HFFc6 (cell line): ENCODE results near the gene DHH. TPM values are rescaled to one million over a fixed set of nuclear protein-coding genes. Genes with fewer than 3 reads are reported as not detected.
A peak's percentile ranks its signal among the peaks of the same experiment; 100 is the strongest.

Source experiments
- DNase-seq: peaks from one replicate; pipeline ENCODE4 v3.0.0-alpha.2; 2018
- H3K27ac Mint-ChIP-seq: 2 replicates; pipeline ENCODE4 v1.8.0; 2020; ENCODE audit warnings: mild to moderate bottlenecking, mixed read lengths
- H3K27me3 Mint-ChIP-seq: 2 replicates; pipeline ENCODE4 v1.8.0; 2021; ENCODE audit warnings: mild to moderate bottlenecking, moderate library complexity, mixed read lengths; ENCODE audit not compliant: insufficient read depth
- H3K36me3 Mint-ChIP-seq: 2 replicates; pipeline ENCODE4 v1.8.0; 2021; ENCODE audit warnings: low read depth, mixed read lengths
- H3K4me1 Mint-ChIP-seq: 2 replicates; pipeline ENCODE4 v1.8.0; 2020; ENCODE audit warnings: low read depth, mixed read lengths
- H3K4me3 Mint-ChIP-seq: 2 replicates; pipeline ENCODE4 v1.8.0; 2020; ENCODE audit warnings: mild to moderate bottlenecking, moderate library complexity, mixed read lengths
- H3K9me3 Mint-ChIP-seq: 2 replicates; pipeline ENCODE4 v1.8.0; 2020; ENCODE audit warnings: mild to moderate bottlenecking, mixed read lengths
- CTCF ChIP-seq: fragments of 200-600 bp; sonication (generic); IDR thresholded peaks from 2 replicates; pipeline ENCODE4 v1.5.0; 2021; ENCODE audit warnings: antibody characterized with exemption, mild to moderate bottlenecking
- total RNA-seq, 6 experiments: library from RNA; stranded (reverse); fragmentation: NEBNext Ultra II Directional; extraction: Animal tissue kit (Norgen Biotek cat#: 25700); gene quantifications; 2 replicates in 1 of 6; 3 replicates in 5 of 6; pipeline ENCODE4 v1.2.3, GENCODE V29; 2021

Gene DHH
- total RNA-seq, 6 experiments from 2014 or later: 0.07 TPM; not detected in 5

GRCh38 chr12:49043856-49044258, 50.7 kb downstream of the DHH start:
- H3K9me3 Mint-ChIP-seq: no peaks in the 10 kb centered on the region
- peaks cover 34% of the 10 kb centered on the region for H3K36me3 Mint-ChIP-seq
- DNase-seq: peak; percentile 23
- TF ChIP-seq CTCF: peak; percentile 83
- no peak overlapping the region for H3K4me3 Mint-ChIP-seq
- H3K27ac Mint-ChIP-seq: no peak overlapping the region
- H3K27me3 Mint-ChIP-seq: peaks cover 2% of the 10 kb centered on the region
- peaks cover under 1% of the 10 kb centered on the region; the same call in 1 of the 2 replicates for H3K4me1 Mint-ChIP-seq

- no peak overlapping the region for H3K4me3 Mint-ChIP-seq
- H3K27ac Mint-ChIP-seq: no peak overlapping the region
- peaks cover 2% of the 10 kb centered on the region for H3K27me3 Mint-ChIP-seq
- DNase-seq: no peak
- no peaks in the 10 kb centered on the region for H3K4me1 Mint-ChIP-seq
- H3K36me3 Mint-ChIP-seq: peaks cover 31% of the 10 kb centered on the region
- H3K9me3 Mint-ChIP-seq: no peaks in the 10 kb centered on the region
- no peak for TF ChIP-seq CTCF
Observed at GRCh38 chr12:49043241-49043640, 51.4 kb downstream of the DHH start.

- no peaks in the 10 kb centered on the region for H3K9me3 Mint-ChIP-seq
- peaks cover 4% of the 10 kb centered on the region for H3K27me3 Mint-ChIP-seq
- no peak for DNase-seq
- H3K36me3 Mint-ChIP-seq: peaks cover 23% of the 10 kb centered on the region
- no peak overlapping the region for H3K27ac Mint-ChIP-seq
- no peak for TF ChIP-seq CTCF
- no peaks in the 10 kb centered on the region for H3K4me1 Mint-ChIP-seq
- no peak overlapping the region for H3K4me3 Mint-ChIP-seq
Observed at GRCh38 chr12:49041881-49042484, 52.6 kb downstream of the DHH start.

GRCh38 chr12:49041036-49041880, 53.3 kb downstream of the DHH start:
- Mint-ChIP-seq H3K4me3 (no peak overlapping the region), H3K36me3 (peaks cover 27% of the 10 kb centered on the region), H3K27ac (no peak overlapping the region), H3K4me1 (no peaks in the 10 kb centered on the region), H3K27me3 (peaks cover 4% of the 10 kb centered on the region), H3K9me3 (no peaks in the 10 kb centered on the region)
- no peak for DNase-seq
- no peak for TF ChIP-seq CTCF

- peaks cover 4% of the 10 kb centered on the region for H3K27me3 Mint-ChIP-seq
- H3K27ac Mint-ChIP-seq: no peak overlapping the region
- H3K4me1 Mint-ChIP-seq: no peaks in the 10 kb centered on the region
- no peak for DNase-seq
- H3K36me3 Mint-ChIP-seq: peaks cover 26% of the 10 kb centered on the region; the same call in 1 of the 2 replicates
- TF ChIP-seq CTCF: no peak
- no peak overlapping the region for H3K4me3 Mint-ChIP-seq
- no peaks in the 10 kb centered on the region for H3K9me3 Mint-ChIP-seq
Observed at GRCh38 chr12:49040364-49040855, 54.2 kb downstream of the DHH start.
